ENCODE measurements around the gene NYNRIN.
A peak's percentile ranks its signal among the peaks of the same experiment; 100 is the strongest.
"Not testable (repeated sequence)": the region's sequence is repeated elsewhere in the genome, so short reads cannot be mapped to it uniquely, and the experiment has no call there.

The NYNRIN gene

DNA sequence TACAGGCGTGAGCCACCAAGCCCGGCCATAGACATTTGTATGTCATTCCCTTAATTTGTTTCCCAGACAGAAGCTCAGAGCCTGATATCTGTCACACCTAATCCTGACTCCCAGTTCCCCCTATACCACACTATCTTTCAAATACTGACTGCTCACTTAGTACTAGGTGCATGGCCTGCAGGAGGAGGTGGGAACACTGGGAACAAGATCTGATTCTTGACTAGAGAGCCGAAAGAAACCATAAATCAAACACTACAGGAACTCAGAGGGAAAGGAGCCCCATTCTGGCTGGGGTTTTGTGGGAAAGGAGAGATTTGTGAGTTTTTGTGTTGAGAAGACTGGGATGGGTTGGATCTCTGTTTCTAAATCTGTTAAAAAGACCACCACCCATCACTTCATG lies 35.9 kb downstream of the NYNRIN start:
- no peak for DNase-seq

DNA sequence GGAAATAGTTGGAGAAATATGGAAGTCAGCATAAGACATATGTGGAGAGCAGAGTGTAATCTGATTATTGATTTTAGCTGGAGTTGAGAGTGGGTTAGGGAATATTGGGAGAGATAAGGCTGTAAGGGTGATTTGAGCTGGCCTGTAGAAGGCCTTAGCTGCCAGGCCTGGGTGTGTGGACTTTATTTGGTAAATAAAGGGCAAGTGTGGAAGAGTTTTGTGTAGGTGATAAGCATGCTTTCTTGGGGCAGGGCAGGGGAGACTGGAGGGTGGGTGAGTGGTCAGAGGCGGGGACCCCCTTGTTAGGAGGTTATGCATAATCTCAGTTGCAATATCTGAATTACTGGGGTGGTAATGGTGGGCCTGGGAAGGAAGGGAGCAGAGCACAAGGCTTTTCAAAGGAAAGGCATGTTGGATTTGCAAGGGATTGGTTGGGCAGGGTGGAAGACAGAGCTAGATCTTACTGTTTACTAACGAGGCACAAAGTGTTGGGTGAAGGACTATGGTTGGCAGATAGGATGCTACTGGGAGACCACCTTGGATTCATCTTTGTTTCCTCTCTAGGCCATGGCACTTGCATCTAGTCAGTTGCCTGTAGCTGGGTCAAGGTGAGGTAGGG lies 36.5 kb downstream of the NYNRIN start:
- DNase-seq: no peak

DNA sequence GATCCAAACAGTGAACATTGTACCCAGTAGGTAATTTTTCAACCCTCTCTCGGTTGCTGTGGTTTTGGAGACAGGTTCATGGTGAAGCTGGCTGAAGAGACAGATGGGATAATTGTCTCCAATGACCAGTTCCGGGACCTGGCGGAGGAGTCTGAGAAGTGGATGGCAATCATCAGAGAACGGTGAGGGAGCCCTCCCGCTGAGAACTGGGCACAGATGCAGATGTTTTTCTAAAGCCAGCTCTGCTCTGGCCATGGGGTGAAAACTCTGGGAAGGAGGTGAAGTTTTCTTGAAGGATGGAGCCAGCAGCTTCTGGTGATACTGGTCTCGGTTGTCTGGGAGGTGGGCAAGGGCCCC lies 37.2 kb downstream of the NYNRIN start:
- no peak for DNase-seq

DNA sequence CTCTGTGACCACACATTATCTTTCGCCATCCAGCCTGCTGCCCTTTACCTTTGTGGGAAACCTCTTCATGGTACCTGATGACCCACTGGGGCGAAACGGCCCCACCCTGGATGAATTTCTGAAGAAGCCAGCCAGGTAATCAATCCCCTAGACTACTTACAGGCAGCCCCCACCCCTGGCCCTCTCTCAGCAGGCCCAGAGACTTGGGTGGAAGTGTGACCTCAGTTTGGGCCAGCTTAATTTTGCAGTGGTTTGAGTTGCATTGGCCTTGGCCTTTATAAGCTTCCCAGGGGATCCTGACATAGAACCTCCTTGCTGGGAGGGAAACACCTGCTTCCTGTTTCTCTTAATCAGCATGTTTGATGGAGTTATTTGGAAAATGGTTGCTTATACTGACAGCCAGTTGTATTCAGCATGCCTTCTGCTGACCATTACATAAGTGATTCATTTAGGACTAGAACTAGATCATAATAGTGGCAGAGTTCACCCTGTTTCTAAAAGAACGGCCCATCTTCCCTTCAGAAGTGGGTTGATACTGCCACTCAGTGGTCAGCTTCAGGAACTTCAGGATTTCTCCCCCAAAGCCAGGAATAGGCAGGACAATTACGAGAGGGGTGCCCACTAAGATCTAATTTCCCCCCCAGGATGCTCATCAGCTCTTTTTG lies 37.7 kb downstream of the NYNRIN start:
- DNase-seq: peak; percentile 40

DNA sequence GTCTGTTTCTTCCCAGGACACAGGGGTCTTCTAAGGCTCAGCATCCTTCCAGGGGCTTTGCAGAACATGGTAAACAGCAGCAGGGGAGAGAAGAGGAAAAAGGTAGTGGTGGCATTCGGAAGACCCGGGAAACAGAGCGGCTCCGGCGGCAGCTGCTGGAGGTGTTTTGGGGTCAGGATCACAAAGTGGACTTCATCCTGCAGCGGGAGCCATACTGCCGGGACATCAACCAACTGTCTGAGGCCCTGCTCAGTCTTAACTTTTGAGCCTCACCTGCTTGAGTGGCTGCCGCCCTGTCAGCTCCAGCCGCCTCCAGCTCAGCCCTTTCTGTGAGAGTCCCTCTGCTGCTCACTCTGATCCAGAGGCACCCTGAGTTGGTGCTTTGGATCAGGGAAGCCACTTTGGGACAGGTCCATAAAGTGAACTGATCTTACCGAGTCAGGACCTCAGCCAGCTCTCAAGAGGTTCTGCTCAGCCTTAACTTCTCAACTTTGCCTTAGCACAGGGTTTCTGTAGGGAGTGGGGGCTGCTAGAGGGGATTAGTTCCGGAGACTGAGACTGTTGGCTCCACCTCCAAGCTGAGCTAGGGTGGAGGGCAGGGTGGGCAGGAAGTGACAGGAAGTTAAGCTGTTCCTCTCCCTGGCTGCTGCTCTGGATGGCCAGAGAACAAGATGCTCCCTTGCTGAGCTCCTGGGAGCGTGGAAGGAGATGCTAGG lies 38.4 kb downstream of the NYNRIN start:
- no peak for DNase-seq

DNA sequence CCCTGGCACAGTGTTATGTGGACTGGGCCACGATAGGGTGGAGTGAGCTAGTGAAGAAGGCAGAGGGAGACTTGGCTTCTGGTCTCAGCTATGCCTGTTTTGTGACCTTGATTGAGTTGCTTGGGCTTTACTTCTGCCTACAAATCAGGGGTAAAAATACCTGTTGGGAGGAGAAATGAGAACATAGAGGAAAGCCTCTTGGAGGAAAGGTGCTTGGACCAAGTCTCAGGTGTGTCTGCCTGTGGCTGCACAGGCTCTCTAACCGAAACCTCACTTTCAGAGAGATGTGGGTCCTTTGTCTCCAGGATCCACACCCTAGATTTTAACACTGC lies 38.9 kb downstream of the NYNRIN start:
- DNase-seq: no peak

DNA sequence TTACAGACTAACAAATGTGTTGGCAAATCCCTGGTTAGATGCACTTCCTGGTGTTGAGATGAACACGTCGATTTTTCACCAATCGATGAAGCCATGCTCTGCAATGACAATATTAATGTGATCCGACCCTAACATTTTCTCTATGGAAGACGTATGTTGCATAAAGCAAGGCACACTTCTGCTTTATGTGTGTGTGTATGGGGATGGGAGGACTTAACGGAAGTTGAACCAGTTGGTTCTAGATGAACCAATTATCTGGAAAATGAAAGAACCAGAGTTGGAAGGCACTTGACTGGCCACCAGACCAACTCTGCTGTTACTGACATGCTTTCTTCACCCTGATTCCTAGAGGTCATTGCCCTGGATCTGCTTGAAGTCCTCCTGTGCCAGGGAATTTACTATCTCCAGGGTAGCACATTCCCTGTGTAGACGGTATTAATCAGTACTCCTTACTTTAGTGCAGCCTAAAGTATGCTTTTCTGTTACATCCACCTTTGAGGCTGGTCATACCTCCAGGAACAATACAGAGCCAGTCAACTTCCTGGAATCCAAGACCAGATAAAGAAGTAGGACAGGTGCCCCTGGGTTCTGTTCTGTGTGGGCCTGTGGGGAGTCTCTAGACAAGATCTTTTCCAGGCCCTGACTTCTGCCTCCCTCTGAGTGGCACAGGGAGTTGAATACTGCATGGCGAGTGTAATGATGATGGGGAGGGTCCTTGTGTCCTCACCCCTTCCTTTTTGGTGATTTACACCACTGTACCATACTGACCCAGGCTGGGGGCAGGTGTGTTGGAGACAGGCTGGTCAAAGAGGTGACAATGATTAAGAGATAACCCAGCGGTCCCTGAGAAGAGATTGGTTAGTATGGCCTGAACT lies 39.7 kb downstream of the NYNRIN start:
- no peak for DNase-seq

DNA sequence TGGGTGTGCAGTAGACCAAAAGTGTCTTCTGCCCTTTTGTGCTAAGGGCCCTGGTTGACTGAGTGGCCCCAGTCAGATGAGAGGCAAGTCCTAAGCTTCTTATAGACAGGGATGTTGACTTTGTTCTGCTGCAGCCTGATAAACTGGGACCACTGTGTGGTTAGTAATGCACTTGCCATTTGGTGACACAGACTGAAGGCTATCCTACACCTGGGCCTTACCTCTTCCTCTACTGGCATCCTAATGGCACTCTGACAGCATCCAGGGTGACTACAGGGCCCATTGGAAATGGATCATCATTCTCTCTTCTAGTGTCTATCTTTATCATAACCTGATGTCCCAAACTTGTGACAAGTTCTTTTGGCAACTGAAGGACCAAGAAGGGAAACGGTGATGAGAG lies 40.5 kb downstream of the NYNRIN start:
- no peak for DNase-seq

DNA sequence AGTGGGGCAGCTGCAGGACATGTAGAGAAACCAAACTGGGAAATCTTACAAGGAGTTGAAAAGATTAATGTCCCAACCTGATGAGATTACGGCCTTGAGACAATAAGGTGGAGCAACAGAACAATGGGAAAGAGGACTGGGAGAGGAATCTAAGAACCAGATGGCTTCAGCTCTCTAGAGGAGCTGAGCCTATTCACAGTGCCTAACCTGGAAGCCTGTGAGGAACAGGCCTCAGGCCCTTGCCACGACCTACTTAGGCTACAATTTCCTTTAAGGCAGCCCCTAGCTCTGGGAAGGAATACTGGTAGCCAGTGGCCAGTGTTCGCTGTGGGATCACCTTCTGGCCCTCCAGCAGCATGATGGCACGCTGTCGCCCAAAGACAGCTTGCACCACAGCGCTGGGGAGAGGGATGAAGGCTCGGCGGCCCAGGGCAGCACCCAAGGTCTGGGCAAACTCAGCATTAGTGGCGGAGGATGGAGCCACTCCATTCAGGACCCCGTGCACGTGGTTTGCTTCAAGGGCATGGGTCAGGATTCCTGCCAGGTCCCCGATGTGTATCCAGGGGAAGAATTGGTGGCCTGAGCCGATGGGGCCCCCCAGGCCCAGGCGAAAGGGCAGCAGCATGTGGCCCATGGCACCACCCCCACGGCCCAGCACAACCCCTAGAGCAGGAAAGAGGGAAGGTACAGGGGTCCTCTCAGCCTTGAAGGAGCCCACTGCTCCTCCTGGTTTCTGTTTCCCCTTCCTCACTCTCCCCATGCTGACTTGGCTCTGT lies 41.2 kb downstream of the NYNRIN start:
- no peak for DNase-seq

DNA sequence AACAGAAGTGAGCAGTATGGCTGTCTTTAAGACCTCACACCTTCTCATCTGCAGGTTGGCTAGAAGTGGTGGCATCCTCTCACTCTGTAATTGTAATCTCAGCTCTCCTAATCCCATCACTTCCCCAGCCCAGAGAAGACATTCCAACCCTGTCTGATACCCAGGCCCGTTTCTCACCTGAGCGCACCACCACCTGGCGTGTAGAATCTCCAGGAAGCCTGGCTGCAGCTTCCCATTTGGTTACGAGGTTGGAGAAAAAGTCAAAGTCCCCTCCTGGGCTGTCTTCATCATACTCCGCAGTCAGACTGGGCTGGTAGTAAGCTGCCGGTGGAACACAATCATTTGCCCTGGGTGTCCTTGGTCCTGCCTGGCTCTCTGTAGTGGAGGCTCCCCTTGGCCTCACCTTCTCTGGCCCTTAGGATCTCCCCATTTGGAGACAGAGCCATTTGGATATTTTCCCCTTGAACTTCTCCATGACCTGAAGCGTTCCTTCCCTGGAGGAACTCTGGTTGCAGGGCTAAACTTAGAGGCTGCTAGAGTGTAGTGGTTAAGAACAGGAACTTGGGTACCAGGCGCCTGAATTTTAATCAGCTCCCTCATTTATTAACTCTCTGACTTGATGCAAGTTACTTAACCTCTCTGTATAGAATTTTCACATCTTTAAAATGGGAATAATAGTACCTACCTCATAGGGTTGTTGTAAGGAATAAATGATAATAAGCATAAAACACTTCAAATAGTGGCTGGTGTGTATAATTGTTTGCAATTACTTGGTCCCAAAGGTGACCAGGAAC lies 42.0 kb downstream of the NYNRIN start:
- no peak for DNase-seq

DNA sequence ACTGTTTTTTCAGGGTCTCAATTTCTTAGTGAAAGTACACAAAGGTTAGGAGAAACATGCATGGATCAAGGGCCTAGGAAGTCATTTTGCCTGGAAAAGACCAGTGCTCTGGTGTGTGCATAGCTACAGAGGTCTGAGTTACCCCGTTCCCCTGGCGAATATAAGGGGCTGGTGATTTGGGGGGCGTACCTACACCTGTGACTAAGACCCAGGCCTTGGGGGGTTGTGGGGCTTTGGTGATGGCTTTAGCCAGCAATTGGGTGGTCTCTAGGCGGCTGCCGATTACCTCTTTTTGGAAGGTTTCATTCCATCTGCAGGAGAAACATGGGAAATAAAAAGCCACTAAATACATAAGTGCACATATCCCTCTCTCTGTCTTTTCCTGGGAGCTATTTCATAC lies 42.7 kb downstream of the NYNRIN start:
- DNase-seq: no peak

DNA sequence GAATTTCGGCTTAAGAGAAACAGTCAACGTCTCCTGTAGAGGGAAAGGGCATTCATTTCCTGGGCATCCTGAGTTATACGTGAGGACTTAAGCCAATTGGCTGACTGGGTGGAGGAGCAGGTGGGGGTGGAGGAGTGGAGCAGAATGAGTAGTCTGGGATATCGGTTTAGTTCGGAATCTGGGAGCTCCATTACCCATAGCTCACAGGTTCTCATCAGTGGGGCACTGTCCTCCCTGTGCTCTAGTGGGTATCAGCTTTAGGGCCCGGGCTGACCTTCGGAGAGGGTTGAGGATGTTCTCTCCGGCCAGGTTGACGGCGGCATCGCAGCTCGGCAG lies 43.1 kb downstream of the NYNRIN start:
- DNase-seq: no peak

DNA sequence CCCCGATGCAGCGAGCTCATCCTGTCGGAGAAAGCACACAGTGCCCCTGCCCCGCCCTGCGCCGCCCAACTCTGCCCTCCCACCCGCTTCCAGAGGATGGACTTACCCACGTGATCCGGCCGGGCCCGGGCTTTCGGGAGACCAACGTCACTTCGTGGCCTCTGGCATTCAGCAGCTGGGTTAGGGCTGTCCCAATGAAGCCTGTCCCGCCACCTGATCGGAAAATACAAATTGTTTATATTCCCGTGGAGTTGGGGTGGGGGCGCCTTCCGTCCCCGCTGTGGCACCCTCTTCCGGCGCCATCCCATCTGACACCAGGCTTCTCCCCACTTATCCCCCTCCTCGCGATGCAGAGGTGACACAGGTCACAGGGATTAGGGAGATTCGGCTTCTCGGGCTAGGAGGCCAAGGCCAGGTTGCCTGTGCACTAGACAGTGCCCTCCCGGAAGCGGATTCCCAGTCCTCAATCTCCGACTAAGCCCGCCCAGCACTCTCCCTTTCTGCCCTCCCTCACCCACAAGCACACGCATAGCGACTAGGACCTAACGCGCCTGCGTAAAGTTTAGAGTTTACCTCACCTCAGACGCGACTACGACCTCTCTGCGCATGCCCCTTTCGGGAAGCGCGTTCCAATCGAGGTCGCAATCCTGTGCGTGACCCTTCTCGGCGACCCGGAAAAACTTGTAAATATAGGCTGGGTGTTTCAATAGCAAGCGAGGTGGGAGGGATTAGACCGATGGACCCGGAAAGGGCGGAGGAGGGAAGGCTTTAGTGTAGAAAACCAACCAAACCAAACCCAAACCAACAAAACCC lies 43.6 kb downstream of the NYNRIN start, which contains the start of gene SDR39U1:
SDR39U1 (minus strand) TSS at position 537 of the 813 bp plus-strand sequence; CDS start at position 530, 7 bp downstream.
- peak; percentile 97 for DNase-seq

DNA sequence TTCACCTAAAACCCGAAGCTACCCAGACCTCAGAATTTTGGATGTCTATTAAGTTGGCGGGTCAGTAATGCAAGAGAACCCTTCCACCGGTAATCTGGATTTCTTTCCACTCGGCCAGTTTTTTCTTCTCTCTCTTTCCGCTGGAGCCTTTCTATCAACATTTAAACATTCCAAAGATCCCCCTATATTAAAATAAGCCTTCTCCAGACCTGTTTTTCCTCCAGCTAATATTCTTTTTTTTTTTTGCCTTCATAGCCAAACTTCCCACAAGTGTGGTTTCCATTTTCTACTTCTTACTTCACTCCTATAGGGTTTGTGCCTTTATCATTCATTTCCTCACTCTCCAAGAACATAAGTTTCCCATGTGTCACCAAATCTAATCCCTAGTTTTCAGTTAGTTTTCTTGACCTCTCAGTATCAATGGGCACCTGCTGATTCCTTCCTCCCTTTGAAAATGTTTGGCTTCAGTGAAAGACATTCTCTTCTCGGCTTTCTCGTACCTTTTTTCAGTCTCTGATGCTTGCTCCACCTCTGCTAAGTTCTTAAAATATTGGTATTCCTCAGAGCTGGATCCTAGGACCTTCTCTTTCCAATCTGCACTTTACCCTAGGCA lies 44.4 kb downstream of the NYNRIN start:
- no peak for DNase-seq

DNA sequence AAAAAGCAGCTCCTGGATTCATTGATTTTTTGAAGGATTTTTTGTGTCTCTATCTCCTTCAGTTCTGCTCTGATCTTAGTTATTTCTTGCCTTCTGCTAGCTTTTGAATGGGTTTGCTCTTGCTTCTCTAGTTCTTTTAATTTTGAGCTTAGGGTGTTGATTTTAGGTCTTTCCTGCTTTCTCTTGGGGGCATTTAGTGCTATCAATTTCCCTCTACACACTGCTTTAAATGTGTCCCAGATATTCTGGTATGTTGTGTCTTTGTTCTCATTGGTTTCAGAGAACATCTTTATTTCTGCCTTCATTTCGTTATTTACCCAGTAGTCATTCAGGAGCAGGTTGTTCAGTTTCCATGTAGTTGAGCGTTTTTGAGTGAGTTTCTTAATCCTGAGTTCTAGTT lies 52.0 kb downstream of the NYNRIN start:
- not testable (repeated sequence) for DNase-seq

DNA sequence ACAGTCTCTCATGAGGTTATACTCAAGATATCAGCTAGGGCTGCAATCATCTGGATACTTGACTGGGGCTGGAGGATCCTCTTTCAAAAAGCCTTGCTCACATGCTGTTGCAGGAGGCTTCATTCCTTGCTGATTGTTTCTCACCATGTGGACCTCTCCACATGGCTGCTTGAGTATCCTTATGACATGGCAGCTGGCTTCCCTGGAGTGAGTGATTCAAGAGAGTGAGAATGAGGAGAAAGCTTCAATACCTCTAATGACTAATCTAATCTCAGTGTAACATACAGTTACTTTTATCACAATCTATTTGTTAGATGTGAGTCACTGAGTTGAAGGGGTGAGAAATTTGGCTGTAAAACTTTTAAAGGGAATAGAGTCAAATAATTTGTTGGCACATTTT lies 58.2 kb downstream of the NYNRIN start:
- no peak for DNase-seq

DNA sequence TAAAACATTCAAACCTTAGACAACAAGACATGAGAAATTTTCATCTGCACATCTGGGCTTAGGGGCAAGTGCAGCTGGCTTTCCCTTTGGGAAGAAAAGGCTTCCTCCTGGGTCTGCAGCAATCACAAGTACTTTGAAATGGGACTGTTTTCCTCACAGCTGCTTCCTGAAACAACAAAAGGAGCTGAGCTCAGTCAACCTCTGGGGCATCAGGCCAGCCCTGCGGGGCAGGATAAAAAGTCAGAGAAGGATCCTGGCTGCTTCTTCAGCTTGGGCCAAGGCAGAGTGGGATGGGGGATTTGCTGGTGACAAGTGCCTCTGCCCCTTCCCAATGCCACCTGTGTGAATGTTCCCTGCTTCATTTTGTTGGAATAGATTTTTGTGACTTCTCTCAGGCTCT lies 59.9 kb downstream of the NYNRIN start:
- DNase-seq: no peak

DNA sequence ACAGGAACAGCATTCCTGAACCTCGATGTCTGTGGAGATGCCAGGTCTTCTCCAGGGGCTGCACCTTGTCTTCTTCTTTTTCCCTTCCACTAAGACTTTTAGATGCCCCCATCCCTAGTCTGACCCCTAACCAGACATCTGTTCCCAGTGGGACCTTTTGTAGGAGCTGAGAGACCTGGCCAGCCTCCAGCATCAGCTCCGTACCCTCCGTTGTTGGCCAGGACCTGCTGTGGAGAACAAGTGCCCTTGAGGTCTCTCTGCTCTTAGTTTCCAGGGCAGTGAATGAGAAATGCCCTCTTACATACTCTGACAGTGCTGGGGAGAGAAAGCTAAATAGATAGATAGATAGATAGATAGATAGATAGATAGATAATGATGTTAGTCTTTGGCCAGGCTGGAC lies 60.5 kb downstream of the NYNRIN start:
- DNase-seq: no peak

DNA sequence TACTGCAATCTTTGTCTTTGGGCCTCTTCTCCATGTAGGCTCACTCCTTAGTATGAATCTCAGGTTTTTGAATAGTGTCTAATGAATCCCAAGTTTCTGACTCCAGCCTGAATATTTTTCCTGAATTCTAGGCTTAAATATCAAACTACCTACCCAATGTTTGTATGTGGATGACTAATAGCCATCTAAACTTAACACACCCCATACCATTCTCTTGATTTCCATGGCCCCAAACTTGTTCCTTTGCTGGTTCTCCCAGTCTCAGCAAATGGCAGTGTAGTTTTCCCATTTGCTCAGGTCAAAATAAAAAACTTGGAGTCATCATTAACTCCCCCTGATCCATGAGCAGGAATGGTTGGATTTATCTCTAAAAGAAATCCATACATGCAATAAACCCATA lies 62.5 kb downstream of the NYNRIN start:
- DNase-seq: no peak

DNA sequence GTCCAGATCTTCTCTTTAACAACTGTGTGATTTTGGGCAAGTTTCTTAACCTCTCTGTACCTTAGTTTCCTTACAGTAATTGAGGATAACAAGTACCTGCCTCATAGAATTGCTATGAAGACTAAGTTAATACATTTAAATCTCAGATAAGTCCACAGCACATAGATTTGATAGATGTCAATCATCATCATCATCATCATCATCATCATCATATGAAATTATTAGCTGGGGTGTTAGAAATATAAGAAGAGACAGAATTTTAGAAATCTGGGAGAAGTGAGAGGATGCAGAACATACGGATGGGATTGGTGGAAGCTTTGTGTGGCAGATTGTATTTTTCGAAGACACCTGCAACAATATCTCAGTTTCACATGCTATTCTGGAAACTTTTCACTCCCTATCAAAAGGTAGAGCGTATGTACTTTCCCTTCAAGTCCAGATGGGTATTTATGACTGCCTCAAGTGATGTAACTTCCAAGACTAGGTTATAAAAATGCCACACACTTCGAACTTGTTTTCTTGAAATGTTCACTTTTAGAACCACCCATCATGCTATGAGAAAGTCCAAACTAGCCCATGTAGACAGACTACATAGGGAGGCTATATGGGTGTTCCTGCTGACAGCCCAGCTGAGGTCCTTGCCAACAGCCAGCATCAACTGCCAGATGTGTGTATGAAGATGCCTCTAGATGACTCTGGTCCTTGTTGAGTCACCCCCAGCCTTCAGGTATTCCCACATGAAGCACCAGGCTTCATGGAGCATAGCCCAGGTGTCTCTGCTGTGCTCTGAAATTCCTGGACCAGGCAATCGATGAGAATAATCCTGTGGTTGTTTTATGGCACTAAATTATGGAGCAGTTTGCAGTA lies 64.4 kb downstream of the NYNRIN start:
- DNase-seq: peak; percentile 47

Data from NCI-H187 treated with DMSO at 0.1 percent for 48 hours (cell line).